ENCODE results near the gene POMT1. TPM values are rescaled to one million over a fixed set of nuclear protein-coding genes. Genes with fewer than 3 reads are reported as not detected.

POMT1 gene
- total RNA-seq, 2 experiments from 2014 or later = 41.5 to 53.7 TPM

GRCh38 chr9:131566158-131566557, 63.4 kb downstream of the POMT1 start:
- no peak overlapping the region for H3K27ac Mint-ChIP-seq
- CTCF ChIA-PET = interaction anchor here (1.4 to 1.5 kb wide), 2 partner anchors 13 to 22 kb away, joined by 3 read pairs; no protein-coding TSS in a partner anchor
- ATAC-seq (no peak), DNase-seq (no peak)
- no peaks in the 10 kb centered on the region for H3K27me3 Mint-ChIP-seq
- peaks cover 25% of the 10 kb centered on the region for H3K36me3 Mint-ChIP-seq
- no peak overlapping the region for H3K4me3 Mint-ChIP-seq
- H3K4me1 Mint-ChIP-seq = peaks cover 4% of the 10 kb centered on the region
- H3K9me3 Mint-ChIP-seq (ENCODE audit: low read depth) = no peaks in the 10 kb centered on the region

- H3K4me3 Mint-ChIP-seq = no peak overlapping the region
- peaks cover 36% of the 10 kb centered on the region for H3K36me3 Mint-ChIP-seq
- DNase-seq = no peak
- H3K27ac Mint-ChIP-seq = no peak overlapping the region
- H3K9me3 Mint-ChIP-seq (ENCODE audit: low read depth) = no peaks in the 10 kb centered on the region
- no peaks in the 10 kb centered on the region for H3K27me3 Mint-ChIP-seq
- ATAC-seq = no peak
- CTCF ChIA-PET = no interaction called here
- H3K4me1 Mint-ChIP-seq = peaks cover 4% of the 10 kb centered on the region
Observed at GRCh38 chr9:131567910-131568309, 65.2 kb downstream of the POMT1 start.

Other genes starting within 250 kb of the POMT1 start
- 10 to 100 TPM; 76.8 to 80.0 TPM for gene FAM78A, start 226.4 kb upstream of the POMT1 start, total RNA-seq
- not detected for gene PLPP7, start 213.2 kb upstream of the POMT1 start, total RNA-seq
- gene PRRC2B, start 108.8 kb upstream of the POMT1 start, total RNA-seq = 100 to 1,000 TPM; 242 to 293 TPM
- 10 to 100 TPM; 26.1 to 29.6 TPM for gene UCK1, start 28.3 kb downstream of the POMT1 start, total RNA-seq
- not detected for gene PRRT1B, start 42.6 kb downstream of the POMT1 start, total RNA-seq
- 100 to 1,000 TPM; 187 to 215 TPM for gene RAPGEF1, start 237.2 kb downstream of the POMT1 start, total RNA-seq